SIG-M5 treated with dmso at 0.1 percent for 504 hours (cell line): ENCODE measurements around the gene FGD4.
"Not testable (repeated sequence)": the region's sequence is repeated elsewhere in the genome, so short reads cannot be mapped to it uniquely, and the experiment has no call there.

Experiments
- DNase-seq: peaks from one replicate; lab custom pipeline; 2025; ENCODE audit not compliant: unreplicated experiment; lab: John Stamatoyannopoulos, UW

The FGD4 gene

GRCh38 chr12:32489070-32489469, 89.7 kb downstream of the FGD4 start:
- no peak for DNase-seq

DNA sequence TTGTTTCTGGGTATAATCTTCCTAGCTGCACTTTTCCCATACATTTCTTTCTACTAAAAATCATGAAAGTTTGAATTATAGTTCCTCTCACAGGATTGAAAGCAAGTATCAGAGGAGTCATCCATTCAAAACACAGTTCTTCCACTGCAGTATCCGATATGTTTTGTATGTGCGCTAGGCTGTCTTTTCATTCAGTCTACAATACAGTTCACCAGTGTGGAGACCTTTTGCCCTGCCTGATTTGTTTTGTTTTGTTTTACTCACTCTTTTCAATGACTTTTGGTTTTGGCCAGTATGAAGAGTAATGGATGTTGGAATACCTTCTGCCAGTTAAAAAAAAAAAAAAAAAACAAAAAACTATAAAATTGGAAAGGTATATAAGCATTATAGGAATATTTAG, 91.4 kb downstream of the FGD4 start:
- no peak for DNase-seq

DNA sequence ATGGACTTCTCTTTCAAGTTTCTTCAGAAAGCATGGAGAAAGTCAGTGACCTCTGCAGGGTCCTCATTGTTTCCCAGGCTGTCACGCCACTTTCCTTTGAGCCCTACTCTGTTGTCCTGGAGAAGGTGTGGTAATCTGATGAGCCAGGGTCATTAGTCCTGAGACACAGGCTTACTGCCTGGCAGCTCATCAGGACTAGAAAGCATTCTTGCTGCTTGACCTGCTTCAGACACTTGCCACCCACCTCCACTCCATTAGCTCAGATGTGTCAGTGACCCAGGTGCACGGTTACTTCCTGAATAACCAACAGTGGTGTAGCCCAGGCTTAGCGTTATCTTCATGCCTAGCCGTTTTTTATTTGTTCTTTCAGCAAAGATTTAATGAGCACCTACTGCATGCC, 93.9 kb downstream of the FGD4 start:
- no peak for DNase-seq

- DNase-seq = no peak
These were observed 95.3 kb downstream of the FGD4 start for GRCh38 chr12:32494656-32495055.

DNA sequence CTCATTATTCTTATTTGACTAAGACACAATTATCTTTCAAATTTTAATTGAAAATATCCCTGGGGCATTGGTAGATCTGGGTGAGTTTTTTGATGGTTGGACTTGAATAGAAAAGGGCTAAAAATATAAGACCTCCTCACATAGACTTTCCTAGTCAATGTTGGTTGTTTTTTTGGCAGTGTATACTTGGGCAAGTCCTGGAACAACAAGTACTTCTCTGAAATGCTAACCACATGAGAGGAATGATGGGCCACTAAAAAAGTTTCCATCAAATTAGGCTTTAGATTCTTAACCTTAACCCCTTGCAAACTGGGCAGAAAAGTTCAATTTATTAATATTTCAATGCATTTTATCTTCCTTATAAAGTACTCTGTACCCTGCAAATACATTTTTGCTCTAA, 97.6 kb downstream of the FGD4 start:
- no peak for DNase-seq

DNA sequence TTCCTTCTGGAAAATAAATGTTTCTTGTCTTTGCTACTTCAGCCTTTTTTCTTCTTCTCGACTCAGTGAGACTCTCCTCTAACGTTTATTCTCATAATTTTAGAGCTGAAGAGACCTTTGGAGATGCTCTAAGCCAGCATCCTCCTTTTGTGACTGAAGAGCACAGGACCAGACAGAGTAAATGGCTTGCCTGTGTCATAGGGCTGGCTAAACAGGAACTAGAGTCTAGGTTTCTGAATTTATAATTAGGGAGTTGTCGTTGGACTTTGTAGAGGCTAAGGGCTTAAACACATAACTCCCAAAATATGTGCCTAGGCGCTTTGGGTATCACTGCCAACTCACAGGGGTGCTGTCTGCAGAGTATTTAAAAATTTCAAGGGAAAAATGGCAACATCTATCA, 98.5 kb downstream of the FGD4 start:
- no peak for DNase-seq

GRCh38 chr12:32499048-32499447, 99.7 kb downstream of the FGD4 start:
- DNase-seq = no peak

- peak; percentile 26 for DNase-seq
These were observed 102.5 kb downstream of the FGD4 start for GRCh38 chr12:32501835-32502333.

DNA sequence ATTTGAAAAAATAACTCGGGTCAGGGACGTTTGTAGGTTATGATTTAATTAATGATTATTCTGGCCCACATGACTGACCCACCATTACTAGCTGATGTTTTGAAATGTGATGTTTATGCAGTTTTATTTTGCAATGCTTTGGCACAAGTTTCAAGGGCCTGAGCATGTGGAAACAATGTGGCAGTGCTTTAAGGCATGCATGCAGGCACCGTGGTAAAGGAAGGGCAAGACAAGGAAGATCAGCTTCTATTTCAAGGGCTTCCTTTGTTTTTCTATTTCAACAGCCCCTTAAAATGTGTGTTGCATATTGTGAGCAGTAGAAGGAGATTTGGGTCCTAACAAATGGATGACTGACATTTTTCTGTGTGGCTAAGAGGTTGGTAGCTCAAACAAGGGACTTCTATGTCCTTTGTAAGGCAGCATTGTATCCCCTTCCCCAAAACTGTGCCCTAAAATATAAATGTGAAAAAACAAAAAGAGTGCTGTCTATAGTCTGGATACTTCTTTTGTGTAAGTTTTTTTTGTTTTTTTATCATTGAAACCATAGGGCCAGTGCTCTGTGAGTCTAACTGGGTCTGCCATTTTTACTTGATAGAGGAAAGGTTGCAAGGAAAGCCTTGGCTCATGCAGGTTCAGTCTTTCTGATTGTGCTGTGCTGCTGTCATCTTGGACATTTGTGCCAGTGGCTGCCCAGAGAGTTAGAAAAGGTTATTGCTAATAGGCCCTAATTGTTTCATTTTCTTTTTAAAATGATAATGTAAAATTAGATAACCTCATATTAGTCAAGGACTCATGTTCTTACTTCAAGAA, 103.5 kb downstream of the FGD4 start:
- DNase-seq = peak; percentile 60

DNA sequence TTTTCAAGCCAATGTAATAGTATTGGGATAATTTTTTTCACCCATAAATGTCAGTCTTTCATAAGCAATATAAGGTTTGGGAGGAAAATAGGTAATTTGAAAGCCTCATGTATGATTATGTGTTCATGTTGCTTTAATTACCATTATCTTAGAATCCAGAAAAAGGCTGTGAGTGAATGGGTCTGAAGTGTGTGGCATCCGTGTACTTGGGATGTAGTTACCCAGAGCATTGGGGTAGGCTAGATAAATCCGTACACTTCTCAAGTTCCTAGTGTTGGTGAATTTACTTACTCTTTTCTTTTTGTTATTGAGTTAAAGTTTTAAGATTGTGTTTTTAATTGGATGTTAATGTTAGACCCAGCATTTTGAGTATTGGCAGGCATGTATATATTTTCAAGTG, 104.4 kb downstream of the FGD4 start:
- no peak for DNase-seq

GRCh38 chr12:32504591-32504990, 105.2 kb downstream of the FGD4 start:
- no peak for DNase-seq

GRCh38 chr12:32505067-32505945, 105.9 kb downstream of the FGD4 start:
- DNase-seq = no peak

DNA sequence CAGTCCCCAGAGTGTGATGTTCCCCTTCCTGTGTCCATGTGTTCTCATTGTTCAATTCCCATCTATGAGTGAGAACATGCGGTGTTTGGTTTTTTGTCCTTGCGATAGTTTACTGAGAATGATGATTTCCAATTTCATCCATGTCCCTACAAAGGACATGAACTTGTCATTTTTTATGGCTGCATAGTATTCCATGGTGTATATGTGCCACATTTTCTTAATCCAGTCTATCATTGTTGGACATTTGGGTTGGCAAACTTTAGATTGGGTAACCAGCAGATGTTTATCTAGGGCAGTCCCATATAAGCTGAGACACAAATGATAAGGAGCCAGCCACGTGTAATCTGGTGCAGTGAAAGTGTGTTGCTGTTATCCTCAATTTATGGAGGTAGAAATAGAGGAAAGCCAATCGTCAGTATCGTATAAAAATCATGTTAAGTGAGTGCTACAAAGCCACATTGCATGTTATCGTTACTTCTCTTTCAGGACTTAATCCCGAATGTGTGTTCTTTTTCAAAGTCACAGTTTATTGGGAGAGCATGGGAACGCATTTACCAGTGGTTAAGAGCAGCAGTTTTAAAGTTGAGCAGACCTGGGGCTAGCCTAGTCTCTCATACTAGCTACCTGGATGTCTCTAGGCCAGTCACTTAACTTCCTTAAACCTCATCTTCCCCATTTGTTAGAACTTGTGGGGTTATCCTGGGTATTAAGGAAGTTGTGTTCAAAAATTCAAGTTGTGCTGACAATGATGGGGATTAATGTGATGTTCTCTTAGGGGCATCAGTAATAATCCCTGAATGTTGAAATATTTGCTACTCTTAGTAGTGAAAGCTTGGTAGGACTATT, 108.0 kb downstream of the FGD4 start:
- DNase-seq = peak; percentile 39

- no peak for DNase-seq
These were observed 108.6 kb downstream of the FGD4 start for GRCh38 chr12:32507942-32508320.

GRCh38 chr12:32508626-32509025, 109.3 kb downstream of the FGD4 start:
- no peak for DNase-seq

GRCh38 chr12:32509328-32510091, 110.2 kb downstream of the FGD4 start:
- no peak for DNase-seq

DNA sequence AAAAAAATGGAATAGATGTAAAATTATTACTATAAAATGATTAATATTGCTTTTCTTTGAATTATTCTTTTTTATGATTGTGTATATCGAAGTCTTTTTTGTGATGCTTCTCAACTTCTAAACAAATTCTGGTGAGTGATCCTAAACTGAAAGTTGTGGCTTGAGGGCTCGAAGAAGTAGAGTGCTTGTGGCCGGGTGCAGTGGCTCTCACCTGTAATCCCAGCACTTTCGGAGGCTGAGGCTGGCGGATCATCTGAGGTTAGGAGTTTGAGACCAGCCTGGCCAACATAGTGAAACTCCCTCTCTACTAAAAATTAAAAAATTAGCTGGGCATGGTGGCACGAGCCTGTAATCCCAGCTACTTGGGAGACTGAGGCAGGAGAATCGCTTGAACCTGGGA, 112.6 kb downstream of the FGD4 start:
- DNase-seq = not testable (repeated sequence)

- no peak for DNase-seq
These were observed 113.0 kb downstream of the FGD4 start for GRCh38 chr12:32512379-32512778.

DNA sequence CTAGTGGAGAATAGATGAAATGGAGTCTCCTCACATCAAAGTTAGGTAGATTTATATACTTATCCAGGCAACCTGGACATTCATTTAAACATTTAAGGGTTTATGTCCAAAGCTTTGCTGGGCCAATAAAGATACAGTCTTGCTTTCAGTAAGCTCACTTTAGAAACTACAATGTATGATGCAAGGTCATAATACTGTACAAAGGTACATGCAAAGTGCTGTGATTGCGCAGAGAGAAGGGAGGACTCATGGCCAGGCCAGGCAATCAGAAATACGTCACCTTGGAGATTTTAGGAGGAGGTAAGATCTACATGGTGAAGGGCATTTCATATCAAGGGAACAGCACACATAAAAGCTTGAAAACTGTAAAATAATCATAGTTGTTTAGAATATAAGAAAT, 113.6 kb downstream of the FGD4 start:
- DNase-seq = no peak

- no peak for DNase-seq
These were observed 115.9 kb downstream of the FGD4 start for GRCh38 chr12:32515137-32515873.
